Hindlimb muscle (tissue), 1 donor: Measurements from ENCODE around the gene FAM120B. TPM values are rescaled to one million over a fixed set of nuclear protein-coding genes. Genes with fewer than 3 reads are reported as not detected.

Experiments
- DNase-seq: peaks from one replicate; pipeline ENCODE4 v3.0.0-alpha.2; 2013
- polyA plus RNA-seq: library from polyadenylated mRNA; unstranded; fragments of 120-200 nt; gene quantifications from one replicate; pipeline ENCODE4 v1.2.1, GENCODE V29; 2013; ENCODE audit not compliant: insufficient read length

The FAM120B gene
- polyA plus RNA-seq, 1 donor, result 24.8 TPM

- no peak for DNase-seq
Measured at GRCh38 chr6:170357812-170358211, 51.3 kb downstream of the FAM120B start.

GRCh38 chr6:170358496-170358895, 51.9 kb downstream of the FAM120B start:
- DNase-seq, result no peak

GRCh38 chr6:170360476-170360875, 53.9 kb downstream of the FAM120B start:
- no peak for DNase-seq

GRCh38 chr6:170361335-170361734, 54.8 kb downstream of the FAM120B start:
- no peak for DNase-seq

- no peak for DNase-seq
Measured at GRCh38 chr6:170362121-170362520, 55.6 kb downstream of the FAM120B start.

GRCh38 chr6:170363255-170363654, 56.7 kb downstream of the FAM120B start:
- no peak for DNase-seq

GRCh38 chr6:170365121-170365520, 58.6 kb downstream of the FAM120B start:
- DNase-seq, result no peak

- DNase-seq, result no peak
Measured at GRCh38 chr6:170365593-170365992, 59.0 kb downstream of the FAM120B start.

GRCh38 chr6:170366248-170366960, 59.8 kb downstream of the FAM120B start:
- no peak for DNase-seq

GRCh38 chr6:170367241-170367640, 60.7 kb downstream of the FAM120B start:
- no peak for DNase-seq

GRCh38 chr6:170368544-170368943, 62.0 kb downstream of the FAM120B start:
- no peak for DNase-seq

GRCh38 chr6:170369403-170369802, 62.8 kb downstream of the FAM120B start:
- no peak for DNase-seq

GRCh38 chr6:170370416-170370815, 63.9 kb downstream of the FAM120B start:
- no peak for DNase-seq

GRCh38 chr6:170371080-170371479, 64.5 kb downstream of the FAM120B start:
- no peak for DNase-seq

GRCh38 chr6:170371588-170371987, 65.0 kb downstream of the FAM120B start:
- DNase-seq, result no peak

- no peak for DNase-seq
Measured at GRCh38 chr6:170372380-170373325, 66.1 kb downstream of the FAM120B start.

GRCh38 chr6:170374571-170375444, 68.2 kb downstream of the FAM120B start:
- DNase-seq, result no peak

- no peak for DNase-seq
Measured at GRCh38 chr6:170375661-170376060, 69.1 kb downstream of the FAM120B start.

GRCh38 chr6:170376386-170377043, 70.0 kb downstream of the FAM120B start:
- no peak for DNase-seq

- DNase-seq, result no peak
Measured at GRCh38 chr6:170378502-170378901, 71.9 kb downstream of the FAM120B start.

GRCh38 chr6:170381562-170381961, 75.0 kb downstream of the FAM120B start:
- DNase-seq, result no peak

- peak; percentile 46 for DNase-seq
Measured at GRCh38 chr6:170383466-170384035, 77.0 kb downstream of the FAM120B start.
